Measurements from ENCODE around the gene ATP1A2. TPM values are rescaled to one million over a fixed set of nuclear protein-coding genes. Genes with fewer than 3 reads are reported as not detected.

Gene ATP1A2
- total and polyA plus RNA-seq, 2 of the 8 experiments (the other 6 are each of a cell fraction or from before 2014, with no cell fraction given), result 39.7 to 40.8 TPM

- TF ChIP-seq CHD7 (IDR thresholded peaks at IDR 0.05; ENCODE audit: insufficient replicate concordance, low read length), result no peak
- no peak for TF ChIP-seq CHD2 (IDR thresholded peaks at IDR 0.05; ENCODE audit: low read length)
- TF ChIP-seq USF2 (IDR thresholded peaks at IDR 0.05; ENCODE audit: low read length), result no peak
- TF ChIP-seq RNF2 (IDR thresholded peaks at IDR 0.05; ENCODE audit: borderline replicate concordance, low read depth, low read length, missing control alignments, poor library complexity, severe bottlenecking), result no peak
Observed at GRCh38 chr1:160143695-160144094, 28.1 kb downstream of the ATP1A2 start (continued).
